PC-9 (cell line): Measurements from ENCODE around the gene ABCA12. TPM values are rescaled to one million over a fixed set of nuclear protein-coding genes. Genes with fewer than 3 reads are reported as not detected.

Experiments
- BruUV-seq: library from RNA; stranded (reverse); fragments of 400-500 nt; replicated peaks from 2 replicates; lab custom pipeline; 2021; lab: Mats Ljungman, UMichigan
- CTCF ChIA-PET: fragments of 300-600 bp; sonication (Branson Sonifier 250); formaldehyde crosslinking; loops from one replicate; lab custom pipeline; 2022; ENCODE audit warnings: antibody characterized with exemption; lab: Charles Lee
- POLR2A ChIA-PET: fragments of 300-600 bp; sonication (Branson Sonifier 250); formaldehyde crosslinking; loops from one replicate; lab custom pipeline; 2022; ENCODE audit warnings: antibody characterized with exemption; ENCODE audit not compliant: unreplicated experiment; lab: Charles Lee
- DNase-seq, 2 experiments: peaks; one replicate each; pipeline versions ENCODE4 v3.0.0 to v3.0.0-alpha.2; 2015 to 2022; ENCODE audit warnings: mixed read lengths in 1 of 2
- H2AFZ ChIP-seq: fragments of 200-600 bp; sonication (generic); 2 replicates; pipeline ENCODE4 v1.8.1; 2017; ENCODE audit warnings: antibody characterized with exemption
- H3F3A ChIP-seq: fragments of 200-600 bp; sonication (generic); 2 replicates; pipeline ENCODE4 v1.8.1; 2017; ENCODE audit warnings: antibody characterized with exemption, mild to moderate bottlenecking, low read depth; ENCODE audit not compliant: insufficient read depth
- H3K27ac ChIP-seq: fragments of 200-600 bp; sonication (generic); 2 replicates; pipeline ENCODE4 v1.6.1; 2016; ENCODE audit warnings: mixed run types
- H3K27me3 ChIP-seq: fragments of 200-600 bp; sonication (generic); 2 replicates; pipeline ENCODE4 v1.6.1; 2016; ENCODE audit warnings: low read depth, mixed run types; ENCODE audit not compliant: insufficient read depth
- H3K36me3 ChIP-seq: fragments of 200-600 bp; sonication (generic); 2 replicates; pipeline ENCODE4 v1.6.1; 2016; ENCODE audit warnings: low read depth, mixed run types
- H3K4me1 ChIP-seq: fragments of 200-600 bp; sonication (generic); replicated peaks from 2 replicates; pipeline ENCODE4 v1.6.1; 2016; ENCODE audit warnings: mixed run types; ENCODE audit not compliant: insufficient read depth
- H3K4me2 ChIP-seq: fragments of 200-600 bp; sonication (generic); 2 replicates; pipeline ENCODE4 v1.6.1; 2017; ENCODE audit warnings: mixed run types
- H3K4me3 ChIP-seq: fragments of 200-600 bp; sonication (generic); 2 replicates; pipeline ENCODE4 v1.6.1; 2016; ENCODE audit warnings: mixed run types
- H3K79me2 ChIP-seq: fragments of 200-600 bp; sonication (generic); 2 replicates; pipeline ENCODE4 v1.6.1; 2017; ENCODE audit warnings: low read depth, mixed run types
- H3K9me2 ChIP-seq: fragments of 200-600 bp; sonication (generic); 2 replicates; pipeline ENCODE4 v1.8.1; 2017; ENCODE audit warnings: mild to moderate bottlenecking; ENCODE audit not compliant: insufficient read depth
- H3K9me3 ChIP-seq: fragments of 200-600 bp; sonication (generic); 2 replicates; pipeline ENCODE4 v1.8.1; 2016; ENCODE audit warnings: low read depth; ENCODE audit not compliant: insufficient read depth
- H4K20me1 ChIP-seq: fragments of 200-600 bp; sonication (generic); 2 replicates; pipeline ENCODE4 v1.8.1; 2017; ENCODE audit not compliant: insufficient read depth
- CTCF ChIP-seq: fragments of 200-600 bp; sonication (generic); conservative IDR thresholded peaks from 2 replicates; pipeline ENCODE4 v1.6.1; 2017; ENCODE audit warnings: mixed run types, antibody characterized with exemption, mild to moderate bottlenecking, moderate library complexity
- EZH2 ChIP-seq: fragments of 200-600 bp; sonication (generic); IDR thresholded peaks from 2 replicates; pipeline ENCODE4 v1.8.0; 2017; ENCODE audit warnings: antibody characterized with exemption, low read depth
- intact Hi-C: fragments of 100-400 bp; cut with micrococcal nuclease; formaldehyde crosslinking; loops from one replicate; pipeline ENCODE4 v1.10.0; 2022; ENCODE audit not compliant: unreplicated experiment
- total RNA-seq: library from RNA; stranded (reverse); gene quantifications from 2 replicates; pipeline ENCODE4 v1.2.3, GENCODE V29; 2021

ABCA12 gene
- total RNA-seq, 1 experiment from 2014 or later, result 2.0 TPM

GRCh38 chr2:215149894-215150293, 11.5 kb upstream of the ABCA12 start:
- intact Hi-C loops, result no loop called here

GRCh38 chr2:215149486-215149885, 11.1 kb upstream of the ABCA12 start:
- CTCF ChIA-PET, result no interaction called here

More at GRCh38 chr2:215149894-215150293, 11.5 kb upstream of the ABCA12 start:
- Histone ChIP-seq H2AFZ (no peak overlapping the region), H4K20me1 (no peaks in the 10 kb centered on the region), H3K9me2 (no peaks in the 10 kb centered on the region), H3K9me3 (no peaks in the 10 kb centered on the region), H3K79me2 (no peaks in the 10 kb centered on the region), H3K27me3 (no peaks in the 10 kb centered on the region), H3K4me3 (no peak overlapping the region), H3F3A (no peaks in the 10 kb centered on the region), H3K4me2 (no peak overlapping the region), H3K27ac (no peak overlapping the region), H3K4me1 (no peaks in the 10 kb centered on the region), H3K36me3 (no peaks in the 10 kb centered on the region)
- ChIA-PET POLR2A (interaction anchor here (0.6 kb wide), 1 partner anchor 37 kb away, joined by 4 read pairs; no protein-coding TSS in a partner anchor), CTCF (no interaction called here)
- no TSS peak for BruUV-seq
- no peak for TF ChIP-seq CTCF
- TF ChIP-seq EZH2, result no peak
- DNase-seq, result no peak

GRCh38 chr2:215149060-215149459, 10.6 kb upstream of the ABCA12 start:
- H3F3A ChIP-seq, result no peaks in the 10 kb centered on the region
- no TSS peak for BruUV-seq
- no peaks in the 10 kb centered on the region for H3K4me1 ChIP-seq
- intact Hi-C loops, result no loop called here
- no peak for TF ChIP-seq EZH2
- TF ChIP-seq CTCF, result no peak
- H3K9me2 ChIP-seq, result no peaks in the 10 kb centered on the region
- no peak overlapping the region for H2AFZ ChIP-seq
- H3K36me3 ChIP-seq, result no peaks in the 10 kb centered on the region
- no peaks in the 10 kb centered on the region for H4K20me1 ChIP-seq
- no peaks in the 10 kb centered on the region for H3K79me2 ChIP-seq
- H3K4me2 ChIP-seq, result no peak overlapping the region
- no peak overlapping the region for H3K27ac ChIP-seq
- H3K4me3 ChIP-seq, result no peak overlapping the region
- H3K9me3 ChIP-seq, result no peaks in the 10 kb centered on the region
- ChIA-PET CTCF (no interaction called here), POLR2A (no interaction called here)
- no peak for DNase-seq
- H3K27me3 ChIP-seq, result no peaks in the 10 kb centered on the region

More at GRCh38 chr2:215149486-215149885, 11.1 kb upstream of the ABCA12 start:
- TF ChIP-seq EZH2 (no peak), CTCF (no peak)
- Histone ChIP-seq H4K20me1 (no peaks in the 10 kb centered on the region), H3K9me2 (no peaks in the 10 kb centered on the region), H3K4me2 (no peak overlapping the region), H3K4me3 (no peak overlapping the region), H3K36me3 (no peaks in the 10 kb centered on the region), H3K27ac (no peak overlapping the region), H3K79me2 (no peaks in the 10 kb centered on the region), H3K4me1 (no peaks in the 10 kb centered on the region), H2AFZ (no peak overlapping the region), H3F3A (no peaks in the 10 kb centered on the region), H3K9me3 (no peaks in the 10 kb centered on the region), H3K27me3 (no peaks in the 10 kb centered on the region)
- intact Hi-C loops, result no loop called here
- DNase-seq, result no peak
- POLR2A ChIA-PET, result no interaction called here
- no TSS peak for BruUV-seq
